Measurements from ENCODE around the gene DGCR6L. TPM values are rescaled to one million over a fixed set of nuclear protein-coding genes. Genes with fewer than 3 reads are reported as not detected.
"Not testable (repeated sequence)": the region's sequence is repeated elsewhere in the genome, so short reads cannot be mapped to it uniquely, and the experiment has no call there.

DGCR6L gene
- total RNA-seq, 4 donors from 2014 or later, result 29.7 to 67.6 (median 45.0) TPM

GRCh38 chr22:20354238-20354975, 34.5 kb upstream of the DGCR6L start:
- no peak for TF ChIP-seq CTCF (IDR thresholded peaks at IDR 0.05)
- no peak for DNase-seq (ENCODE audit: low spot score)
- ATAC-seq (ENCODE audit: low FRiP score), result no peak

GRCh38 chr22:20352536-20352935, 32.7 kb upstream of the DGCR6L start:
- not testable (repeated sequence) for DNase-seq (ENCODE audit: low spot score); ATAC-seq (ENCODE audit: low FRiP score)

GRCh38 chr22:20346553-20346952, 26.7 kb upstream of the DGCR6L start:
- not testable (repeated sequence) for ATAC-seq (ENCODE audit: low FRiP score); DNase-seq (ENCODE audit: low spot score)

- not testable (repeated sequence) for ATAC-seq (ENCODE audit: low FRiP score); DNase-seq (ENCODE audit: low spot score)
These were observed 18.4 kb upstream of the DGCR6L start for GRCh38 chr22:20338291-20338690.

GRCh38 chr22:20337807-20338206, 17.9 kb upstream of the DGCR6L start:
- DNase-seq (ENCODE audit: low spot score), result not testable (repeated sequence)

GRCh38 chr22:20336561-20336960, 16.7 kb upstream of the DGCR6L start:
- ATAC-seq (ENCODE audit: low FRiP score); DNase-seq (ENCODE audit: low spot score): not testable (repeated sequence)

More at GRCh38 chr22:20337807-20338206, 17.9 kb upstream of the DGCR6L start:
- ATAC-seq (ENCODE audit: low FRiP score), result not testable (repeated sequence)

- DNase-seq (ENCODE audit: low spot score); ATAC-seq (ENCODE audit: low FRiP score): not testable (repeated sequence)
These were observed 8.7 kb upstream of the DGCR6L start for GRCh38 chr22:20328569-20328930.

- not testable (repeated sequence) for DNase-seq (ENCODE audit: low spot score); ATAC-seq (ENCODE audit: low FRiP score)
These were observed 6.1 kb upstream of the DGCR6L start for GRCh38 chr22:20325996-20326395.

- DNase-seq (ENCODE audit: low spot score), result no peak
- TF ChIP-seq CTCF (IDR thresholded peaks at IDR 0.05), result no peak
These were observed 4.3 kb upstream of the DGCR6L start for GRCh38 chr22:20324139-20324516.

GRCh38 chr22:20321552-20322211, 1.8 kb upstream of the DGCR6L start:
- DNase-seq (ENCODE audit: low spot score); ATAC-seq (ENCODE audit: low FRiP score): not testable (repeated sequence)

More at GRCh38 chr22:20324139-20324516, 4.3 kb upstream of the DGCR6L start:
- ATAC-seq (ENCODE audit: low FRiP score), result no peak

- ATAC-seq (ENCODE audit: low FRiP score); DNase-seq (ENCODE audit: low spot score): not testable (repeated sequence)
These were observed 1.0 kb upstream of the DGCR6L start for GRCh38 chr22:20320659-20321551.
